Measurements from ENCODE around the gene VNN1.

DNA sequence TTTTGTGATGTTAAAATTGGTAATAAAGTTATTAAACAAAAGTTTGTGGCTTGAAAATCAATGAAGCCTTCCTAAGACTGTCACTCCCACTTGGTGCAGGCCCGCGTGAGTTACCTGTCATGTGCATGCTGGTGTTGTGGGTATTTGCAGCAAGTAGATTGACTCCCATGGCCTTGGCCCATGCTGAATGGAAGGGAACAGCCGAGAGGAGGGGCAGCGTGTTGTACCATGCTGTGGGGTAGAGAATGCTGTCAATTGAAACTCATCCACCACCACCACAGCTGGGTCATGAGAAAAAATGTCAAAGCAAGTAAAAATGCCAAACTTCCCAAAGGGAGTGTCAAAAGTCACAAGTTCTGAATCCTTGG is 12.7 kb upstream of the VNN1 start:
- TF ChIP-seq ZNF585B (tag by site-specific recombination; IDR thresholded peaks at IDR 0.05), result no peak
- TF ChIP-seq ZIC2 (tag by site-specific recombination; IDR thresholded peaks at IDR 0.05), result no peak
- TF ChIP-seq, protein P1, sequence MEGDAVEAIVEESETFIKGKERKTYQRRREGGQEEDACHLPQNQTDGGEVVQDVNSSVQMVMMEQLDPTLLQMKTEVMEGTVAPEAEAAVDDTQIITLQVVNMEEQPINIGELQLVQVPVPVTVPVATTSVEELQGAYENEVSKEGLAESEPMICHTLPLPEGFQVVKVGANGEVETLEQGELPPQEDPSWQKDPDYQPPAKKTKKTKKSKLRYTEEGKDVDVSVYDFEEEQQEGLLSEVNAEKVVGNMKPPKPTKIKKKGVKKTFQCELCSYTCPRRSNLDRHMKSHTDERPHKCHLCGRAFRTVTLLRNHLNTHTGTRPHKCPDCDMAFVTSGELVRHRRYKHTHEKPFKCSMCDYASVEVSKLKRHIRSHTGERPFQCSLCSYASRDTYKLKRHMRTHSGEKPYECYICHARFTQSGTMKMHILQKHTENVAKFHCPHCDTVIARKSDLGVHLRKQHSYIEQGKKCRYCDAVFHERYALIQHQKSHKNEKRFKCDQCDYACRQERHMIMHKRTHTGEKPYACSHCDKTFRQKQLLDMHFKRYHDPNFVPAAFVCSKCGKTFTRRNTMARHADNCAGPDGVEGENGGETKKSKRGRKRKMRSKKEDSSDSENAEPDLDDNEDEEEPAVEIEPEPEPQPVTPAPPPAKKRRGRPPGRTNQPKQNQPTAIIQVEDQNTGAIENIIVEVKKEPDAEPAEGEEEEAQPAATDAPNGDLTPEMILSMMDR (tag by site-specific recombination; IDR thresholded peaks at IDR 0.05), result no peak
- TF ChIP-seq, protein P2, sequence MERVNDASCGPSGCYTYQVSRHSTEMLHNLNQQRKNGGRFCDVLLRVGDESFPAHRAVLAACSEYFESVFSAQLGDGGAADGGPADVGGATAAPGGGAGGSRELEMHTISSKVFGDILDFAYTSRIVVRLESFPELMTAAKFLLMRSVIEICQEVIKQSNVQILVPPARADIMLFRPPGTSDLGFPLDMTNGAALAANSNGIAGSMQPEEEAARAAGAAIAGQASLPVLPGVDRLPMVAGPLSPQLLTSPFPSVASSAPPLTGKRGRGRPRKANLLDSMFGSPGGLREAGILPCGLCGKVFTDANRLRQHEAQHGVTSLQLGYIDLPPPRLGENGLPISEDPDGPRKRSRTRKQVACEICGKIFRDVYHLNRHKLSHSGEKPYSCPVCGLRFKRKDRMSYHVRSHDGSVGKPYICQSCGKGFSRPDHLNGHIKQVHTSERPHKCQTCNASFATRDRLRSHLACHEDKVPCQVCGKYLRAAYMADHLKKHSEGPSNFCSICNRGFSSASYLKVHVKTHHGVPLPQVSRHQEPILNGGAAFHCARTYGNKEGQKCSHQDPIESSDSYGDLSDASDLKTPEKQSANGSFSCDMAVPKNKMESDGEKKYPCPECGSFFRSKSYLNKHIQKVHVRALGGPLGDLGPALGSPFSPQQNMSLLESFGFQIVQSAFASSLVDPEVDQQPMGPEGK (tag by site-specific recombination; IDR thresholded peaks at IDR 0.05), result no peak
- no peak for TF ChIP-seq ZNF514 (tag by site-specific recombination; IDR thresholded peaks at IDR 0.05)
- TF ChIP-seq PRDM1 (tag by site-specific recombination; IDR thresholded peaks at IDR 0.05), result no peak
- TF ChIP-seq ZNF707 (tag by site-specific recombination; IDR thresholded peaks at IDR 0.05), result no peak
- TF ChIP-seq, protein P3, sequence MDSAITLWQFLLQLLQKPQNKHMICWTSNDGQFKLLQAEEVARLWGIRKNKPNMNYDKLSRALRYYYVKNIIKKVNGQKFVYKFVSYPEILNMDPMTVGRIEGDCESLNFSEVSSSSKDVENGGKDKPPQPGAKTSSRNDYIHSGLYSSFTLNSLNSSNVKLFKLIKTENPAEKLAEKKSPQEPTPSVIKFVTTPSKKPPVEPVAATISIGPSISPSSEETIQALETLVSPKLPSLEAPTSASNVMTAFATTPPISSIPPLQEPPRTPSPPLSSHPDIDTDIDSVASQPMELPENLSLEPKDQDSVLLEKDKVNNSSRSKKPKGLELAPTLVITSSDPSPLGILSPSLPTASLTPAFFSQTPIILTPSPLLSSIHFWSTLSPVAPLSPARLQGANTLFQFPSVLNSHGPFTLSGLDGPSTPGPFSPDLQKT (IDR thresholded peaks at IDR 0.05; ENCODE audit: borderline replicate concordance, low read depth, low read length), result no peak
- TF ChIP-seq ZNF621 (tag by site-specific recombination; IDR thresholded peaks at IDR 0.05), result no peak
- TF ChIP-seq, protein P4, sequence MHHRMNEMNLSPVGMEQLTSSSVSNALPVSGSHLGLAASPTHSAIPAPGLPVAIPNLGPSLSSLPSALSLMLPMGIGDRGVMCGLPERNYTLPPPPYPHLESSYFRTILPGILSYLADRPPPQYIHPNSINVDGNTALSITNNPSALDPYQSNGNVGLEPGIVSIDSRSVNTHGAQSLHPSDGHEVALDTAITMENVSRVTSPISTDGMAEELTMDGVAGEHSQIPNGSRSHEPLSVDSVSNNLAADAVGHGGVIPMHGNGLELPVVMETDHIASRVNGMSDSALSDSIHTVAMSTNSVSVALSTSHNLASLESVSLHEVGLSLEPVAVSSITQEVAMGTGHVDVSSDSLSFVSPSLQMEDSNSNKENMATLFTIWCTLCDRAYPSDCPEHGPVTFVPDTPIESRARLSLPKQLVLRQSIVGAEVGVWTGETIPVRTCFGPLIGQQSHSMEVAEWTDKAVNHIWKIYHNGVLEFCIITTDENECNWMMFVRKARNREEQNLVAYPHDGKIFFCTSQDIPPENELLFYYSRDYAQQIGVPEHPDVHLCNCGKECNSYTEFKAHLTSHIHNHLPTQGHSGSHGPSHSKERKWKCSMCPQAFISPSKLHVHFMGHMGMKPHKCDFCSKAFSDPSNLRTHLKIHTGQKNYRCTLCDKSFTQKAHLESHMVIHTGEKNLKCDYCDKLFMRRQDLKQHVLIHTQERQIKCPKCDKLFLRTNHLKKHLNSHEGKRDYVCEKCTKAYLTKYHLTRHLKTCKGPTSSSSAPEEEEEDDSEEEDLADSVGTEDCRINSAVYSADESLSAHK (tag by site-specific recombination; IDR thresholded peaks at IDR 0.05), result no peak
- TF ChIP-seq, protein P5, sequence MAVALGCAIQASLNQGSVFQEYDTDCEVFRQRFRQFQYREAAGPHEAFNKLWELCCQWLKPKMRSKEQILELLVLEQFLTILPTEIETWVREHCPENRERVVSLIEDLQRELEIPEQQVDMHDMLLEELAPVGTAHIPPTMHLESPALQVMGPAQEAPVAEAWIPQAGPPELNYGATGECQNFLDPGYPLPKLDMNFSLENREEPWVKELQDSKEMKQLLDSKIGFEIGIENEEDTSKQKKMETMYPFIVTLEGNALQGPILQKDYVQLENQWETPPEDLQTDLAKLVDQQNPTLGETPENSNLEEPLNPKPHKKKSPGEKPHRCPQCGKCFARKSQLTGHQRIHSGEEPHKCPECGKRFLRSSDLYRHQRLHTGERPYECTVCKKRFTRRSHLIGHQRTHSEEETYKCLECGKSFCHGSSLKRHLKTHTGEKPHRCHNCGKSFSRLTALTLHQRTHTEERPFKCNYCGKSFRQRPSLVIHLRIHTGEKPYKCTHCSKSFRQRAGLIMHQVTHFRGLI (tag by site-specific recombination; IDR thresholded peaks at IDR 0.05), result no peak

Measured in HEK293 (cell line).